HG03571 (cell line): ENCODE data around the gene ADAMTS17.

Source experiments
- ATAC-seq: cut with Tn5 transposase; IDR thresholded peaks from one replicate; pipeline ENCODE4 v1.9.1; 2021; ENCODE audit not compliant: unreplicated experiment

Gene ADAMTS17

DNA sequence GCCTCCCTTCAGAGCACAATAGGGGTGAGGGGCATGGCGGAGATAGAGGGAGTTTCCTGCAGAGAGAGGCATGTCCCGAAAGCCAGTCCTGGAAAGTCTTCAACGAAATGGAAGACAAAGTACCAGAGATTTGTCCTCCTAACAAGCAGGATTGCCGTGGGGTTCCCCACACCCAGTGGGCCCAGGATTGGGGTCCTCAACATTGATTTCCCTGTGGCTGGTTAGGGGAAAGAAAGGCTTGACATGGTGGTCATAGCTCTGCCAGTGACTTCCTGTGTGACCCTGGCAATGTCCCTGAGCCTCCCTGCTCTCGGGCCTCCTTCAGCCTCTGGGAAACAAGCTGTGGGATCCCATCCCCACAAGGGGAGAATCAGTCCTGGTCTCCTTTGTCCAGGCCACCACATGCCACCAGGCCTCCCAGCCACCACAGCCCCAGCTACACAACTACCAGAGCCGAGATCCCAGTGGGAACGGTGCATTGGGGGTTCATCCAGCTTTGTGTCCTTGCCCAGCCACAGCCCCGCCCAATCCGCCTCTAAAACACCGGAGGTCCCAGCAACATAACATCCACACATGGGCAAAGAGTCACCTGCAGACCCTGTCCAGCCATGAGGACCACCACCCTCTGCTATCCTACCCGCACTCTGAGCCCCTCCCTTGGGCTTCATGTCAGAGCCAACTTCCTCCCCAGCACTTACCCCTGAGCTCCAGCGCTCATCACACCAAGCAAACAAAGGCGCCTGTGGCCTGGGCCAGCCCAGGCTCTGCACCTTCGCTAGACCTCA, 63.0 kb downstream of the ADAMTS17 start:
- no peak for ATAC-seq

DNA sequence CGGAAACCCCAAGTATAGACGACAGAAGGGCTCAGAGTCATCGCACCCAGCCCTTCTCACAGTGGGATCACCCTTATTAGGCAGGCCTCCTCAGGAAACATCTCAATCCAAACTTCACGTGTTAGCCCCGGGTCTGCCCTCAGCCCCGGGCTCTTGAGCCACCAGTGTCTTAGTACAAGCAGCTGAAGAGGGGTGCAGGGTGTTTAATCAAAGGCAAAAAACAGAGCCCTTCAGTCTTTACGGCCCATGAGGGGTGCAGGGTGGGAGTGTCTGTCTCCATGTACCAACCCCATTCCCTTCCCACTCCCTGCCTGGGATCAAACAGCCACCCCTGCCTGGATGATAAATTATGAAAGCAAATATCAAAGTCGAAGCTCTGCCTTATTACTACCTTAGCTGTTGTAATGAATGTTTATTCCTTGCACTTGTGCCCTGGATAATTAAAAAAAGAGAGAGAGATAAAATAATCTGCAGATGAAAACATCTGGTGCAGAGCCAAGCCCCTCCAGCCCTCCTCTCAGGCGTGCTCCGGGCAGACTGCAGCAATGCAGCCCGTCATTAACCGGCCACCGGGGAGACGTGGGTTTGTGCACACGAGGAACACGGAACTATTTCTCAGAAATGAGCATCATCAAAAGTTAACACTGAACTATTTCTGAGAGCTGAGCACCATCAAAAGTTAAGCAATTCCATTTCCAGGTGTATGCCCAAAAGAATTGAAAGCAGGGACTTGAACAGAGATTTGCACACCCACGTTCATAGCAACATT, 64.5 kb downstream of the ADAMTS17 start:
- ATAC-seq: no peak

DNA sequence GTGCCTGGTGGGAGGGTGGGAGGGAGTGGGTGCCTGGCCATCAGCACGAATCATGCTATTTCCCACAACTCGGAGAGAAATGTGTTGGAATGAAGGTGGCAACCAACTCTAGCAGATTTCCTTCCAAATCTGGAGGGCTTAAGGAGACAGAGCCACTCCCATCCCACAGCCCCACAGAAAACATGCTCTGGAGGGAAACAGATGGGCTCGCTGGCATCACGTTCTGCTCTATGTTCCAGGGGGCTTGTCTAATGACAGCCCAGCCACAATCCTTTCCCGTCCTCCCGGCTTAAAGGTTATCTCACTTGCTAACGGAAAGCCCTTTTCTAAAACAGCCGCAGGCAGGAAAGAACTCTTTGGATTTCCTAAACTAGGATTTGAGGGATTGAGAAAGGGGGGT, 65.3 kb downstream of the ADAMTS17 start:
- no peak for ATAC-seq

DNA sequence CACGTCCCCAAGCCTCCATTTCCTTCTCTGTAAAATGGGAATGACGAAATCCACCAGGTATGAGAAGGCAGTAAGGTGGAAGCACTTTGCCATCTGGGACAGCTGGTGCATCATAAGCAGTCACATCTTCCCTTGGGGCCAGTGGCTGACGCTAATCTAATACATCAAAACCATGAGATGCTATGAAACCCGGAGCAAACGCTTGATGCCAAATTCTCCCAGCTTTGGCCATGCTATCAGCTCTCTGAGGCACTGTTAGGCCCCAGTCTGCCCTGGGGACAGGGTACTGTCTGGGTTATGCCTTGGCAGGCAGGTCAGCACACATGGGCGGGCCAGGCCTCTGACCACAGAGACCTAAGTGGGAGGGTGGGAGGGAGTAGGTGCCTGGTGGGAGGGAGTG, 66.1 kb downstream of the ADAMTS17 start:
- no peak for ATAC-seq

GRCh38 chr15:100269831-100270230, 71.9 kb downstream of the ADAMTS17 start:
- ATAC-seq: no peak

GRCh38 chr15:100266166-100266565, 75.6 kb downstream of the ADAMTS17 start:
- no peak for ATAC-seq

GRCh38 chr15:100265641-100266035, 76.1 kb downstream of the ADAMTS17 start:
- ATAC-seq: no peak

DNA sequence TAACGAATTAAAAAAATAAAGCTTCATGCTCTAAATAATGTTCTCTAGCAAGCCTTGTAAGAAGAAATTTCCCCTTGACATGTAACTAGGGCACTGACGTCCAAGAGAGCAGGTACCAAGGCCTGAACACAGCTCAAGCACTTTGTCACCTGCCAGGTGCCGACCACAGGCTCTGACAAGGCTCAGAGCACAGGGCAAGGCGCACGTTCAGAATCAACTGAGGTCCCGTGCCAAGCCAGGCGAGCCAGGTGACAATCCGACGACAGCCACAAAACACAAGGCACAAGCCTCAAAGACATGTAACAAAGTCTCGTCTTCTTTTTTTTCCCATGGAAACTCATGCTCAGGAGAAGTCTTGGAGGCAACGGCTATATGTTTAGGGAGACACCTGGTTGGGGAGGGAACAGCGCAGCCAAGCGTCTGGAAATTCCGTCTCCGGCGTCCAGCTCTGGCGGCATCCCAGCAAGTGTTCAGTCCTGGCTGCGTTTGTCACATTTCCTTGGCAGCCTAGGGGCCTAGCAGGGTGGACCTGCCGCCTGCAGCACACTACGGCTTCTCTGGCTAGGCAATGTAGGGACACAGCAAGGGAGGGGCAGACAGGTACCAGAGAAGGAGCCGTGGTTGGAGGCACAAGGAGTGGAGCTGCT, 76.7 kb downstream of the ADAMTS17 start:
- no peak for ATAC-seq

- ATAC-seq: no peak
Measured at GRCh38 chr15:100263721-100264455, 77.9 kb downstream of the ADAMTS17 start.

DNA sequence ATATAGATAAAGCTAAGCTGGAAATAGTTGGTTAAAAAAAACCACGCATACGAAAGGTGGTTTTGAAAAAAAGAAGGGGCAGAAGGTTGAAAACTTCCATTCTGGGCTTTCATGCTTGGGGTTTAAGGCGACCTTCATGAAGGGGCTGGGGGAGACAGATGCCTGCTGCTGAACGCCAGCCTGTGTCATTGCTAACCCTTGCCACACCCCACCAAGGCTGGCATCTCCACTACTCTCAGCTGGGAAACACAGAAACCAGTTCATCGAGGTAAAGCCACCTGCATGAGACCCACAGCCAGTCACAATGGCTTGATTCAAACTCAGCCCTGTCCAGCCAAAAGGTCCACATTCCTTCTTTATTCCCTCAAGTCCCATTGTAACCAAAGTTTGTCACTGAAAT, 78.7 kb downstream of the ADAMTS17 start:
- ATAC-seq: no peak

DNA sequence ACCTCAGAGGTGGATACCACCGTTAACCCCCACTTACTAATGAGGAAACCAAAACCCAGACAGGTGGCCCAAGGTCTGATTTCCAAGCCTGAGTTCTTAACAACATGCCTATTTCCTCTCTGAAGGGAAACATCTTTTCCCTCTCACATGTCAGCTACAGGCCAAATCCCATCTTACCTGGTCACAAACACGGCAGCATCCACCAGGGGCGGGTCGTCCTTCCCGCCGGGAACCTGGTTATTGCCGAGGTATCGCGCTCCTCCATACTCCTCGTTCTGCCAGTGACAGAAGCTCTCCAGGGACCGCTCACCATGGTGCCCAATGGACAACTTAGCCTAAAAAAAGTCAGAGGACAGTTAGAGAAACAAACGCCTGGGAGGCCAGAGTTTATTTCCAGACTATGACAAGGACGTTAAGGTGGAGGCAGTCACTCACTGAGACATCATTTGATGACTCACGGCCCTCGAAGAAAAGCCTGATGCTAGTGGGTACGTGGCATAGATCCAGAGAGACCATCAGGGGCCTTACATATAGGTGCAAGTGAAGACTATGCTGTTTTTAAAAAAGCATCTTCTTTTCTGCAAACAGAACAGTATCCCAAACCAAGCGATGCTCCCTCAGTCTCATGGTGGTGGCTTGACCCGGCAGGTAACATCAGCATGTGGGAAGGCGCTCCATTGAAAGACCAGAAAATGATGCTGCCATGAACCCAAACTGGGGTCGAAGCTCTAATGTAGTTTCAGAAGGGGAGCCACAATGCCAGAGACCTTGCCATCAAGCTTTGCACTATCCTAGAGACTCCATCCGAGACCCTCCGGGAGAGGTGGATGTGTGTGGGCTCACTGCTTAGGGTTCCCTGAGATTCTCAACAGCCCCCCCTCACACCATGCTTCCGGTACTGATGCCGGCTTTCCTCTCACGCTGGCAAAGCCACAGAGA, 80.2 kb downstream of the ADAMTS17 start:
- no peak for ATAC-seq

GRCh38 chr15:100259266-100259665, 82.5 kb downstream of the ADAMTS17 start:
- ATAC-seq: no peak

GRCh38 chr15:100256970-100257650, 84.7 kb downstream of the ADAMTS17 start:
- no peak for ATAC-seq

- ATAC-seq: no peak
Measured at GRCh38 chr15:100256101-100256969, 85.4 kb downstream of the ADAMTS17 start.

DNA sequence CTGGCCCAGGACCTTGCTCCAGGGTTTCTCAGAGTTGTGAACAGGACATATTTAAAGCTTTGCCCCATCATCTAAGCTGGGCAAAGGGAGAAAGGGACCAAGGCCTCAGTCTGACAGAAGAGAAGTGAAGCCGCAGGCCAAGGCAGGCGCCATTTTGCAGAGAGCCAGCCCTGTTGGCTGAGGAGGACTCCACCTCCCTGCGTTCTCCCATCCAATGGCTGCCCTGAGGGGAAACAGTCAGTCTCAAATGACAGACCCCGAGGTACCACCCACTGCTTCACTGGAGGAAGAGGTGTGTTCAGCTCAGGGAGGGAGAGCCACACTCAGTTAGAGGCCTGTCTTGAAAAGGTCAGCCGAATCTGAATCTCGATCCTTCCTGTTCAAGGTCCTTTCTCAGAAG, 86.1 kb downstream of the ADAMTS17 start:
- ATAC-seq: no peak

GRCh38 chr15:100254691-100255090, 87.1 kb downstream of the ADAMTS17 start:
- no peak for ATAC-seq

- no peak for ATAC-seq
Measured at GRCh38 chr15:100254285-100254684, 87.5 kb downstream of the ADAMTS17 start.

GRCh38 chr15:100253640-100254039, 88.1 kb downstream of the ADAMTS17 start:
- ATAC-seq: no peak
